Measurements from ENCODE around the gene AKAP13.

GRCh38 chr15:85397151-85397550, 16.7 kb downstream of the AKAP13 start:
- TF ChIP-seq EZH2 (IDR thresholded peaks at IDR 0.05; ENCODE audit: borderline replicate concordance, insufficient read depth, low read length, poor library complexity, severe bottlenecking) = no peak
- no peak for TF ChIP-seq CTCF (IDR thresholded peaks at IDR 0.05; ENCODE audit: poor library complexity, severe bottlenecking)
- no peak for TF ChIP-seq RAD21 (conservative IDR thresholded peaks at IDR 0.05)
- TF ChIP-seq REST (IDR thresholded peaks at IDR 0.05; ENCODE audit: borderline replicate concordance) = no peak
- TF ChIP-seq EP300 (conservative IDR thresholded peaks at IDR 0.05; ENCODE audit: poor library complexity, severe bottlenecking) = no peak
- no peak for TF ChIP-seq POLR2AphosphoS5 (IDR thresholded peaks at IDR 0.05)
- no peak for TF ChIP-seq TAF1 (IDR thresholded peaks at IDR 0.05; ENCODE audit: low read depth)
- no peak for TF ChIP-seq MXI1 (conservative IDR thresholded peaks at IDR 0.05; ENCODE audit: poor library complexity, severe bottlenecking)

Measured in neural cell (in vitro differentiated cells).